GM12891 (cell line): ENCODE data around the gene PSMF1.

Source experiments
- PAX5 ChIP-seq: IDR thresholded peaks from 2 replicates; pipeline ENCODE4 v1.6.1; 2011; ENCODE audit warnings: low read length, moderate library complexity, mild to moderate bottlenecking; ENCODE audit not compliant: insufficient read depth, severe bottlenecking
- POLR2A ChIP-seq: IDR thresholded peaks from 2 replicates; pipeline ENCODE4 v1.6.1; 2011; ENCODE audit warnings: low read depth, low read length, control low read depth
- POLR2AphosphoS5 ChIP-seq: IDR thresholded peaks from 2 replicates; pipeline ENCODE4 v1.6.1; 2011; ENCODE audit warnings: low read depth, low read length, control low read depth
- SPI1 ChIP-seq: IDR thresholded peaks from 2 replicates; pipeline ENCODE4 v1.6.1; 2011; ENCODE audit warnings: low read depth, low read length, control low read depth

GRCh38 chr20:1165521-1165920, 47.1 kb downstream of the PSMF1 start:
- TF ChIP-seq POLR2AphosphoS5, result no peak
- TF ChIP-seq POLR2A, result no peak
- TF ChIP-seq SPI1, result no peak
- TF ChIP-seq PAX5, result no peak
